NCI-H345 treated with DMSO at 0.1 percent for 48 hours (cell line): Measurements from ENCODE around the gene SPOCD1.
"Not testable (repeated sequence)": the region's sequence is repeated elsewhere in the genome, so short reads cannot be mapped to it uniquely, and the experiment has no call there.

ENCODE experiments used
- DNase-seq: peaks from one replicate; lab custom pipeline; 2025; ENCODE audit not compliant: unreplicated experiment; lab: John Stamatoyannopoulos, UW

The SPOCD1 gene

GRCh38 chr1:31830065-31830464 is 14.2 kb upstream of the SPOCD1 start:
- no peak for DNase-seq

- no peak for DNase-seq
Observed at GRCh38 chr1:31828926-31829690, 13.3 kb upstream of the SPOCD1 start.

- no peak for DNase-seq
Observed at GRCh38 chr1:31828341-31828740, 12.5 kb upstream of the SPOCD1 start.

GRCh38 chr1:31823780-31824179 is 8.0 kb upstream of the SPOCD1 start:
- DNase-seq = no peak

GRCh38 chr1:31822766-31823165 is 6.9 kb upstream of the SPOCD1 start:
- no peak for DNase-seq

GRCh38 chr1:31820196-31820595 is 4.4 kb upstream of the SPOCD1 start:
- not testable (repeated sequence) for DNase-seq

- DNase-seq = no peak
Observed at GRCh38 chr1:31818206-31818605, 2.4 kb upstream of the SPOCD1 start.

GRCh38 chr1:31816947-31817346 is 1.1 kb upstream of the SPOCD1 start:
- DNase-seq = not testable (repeated sequence)

- DNase-seq = not testable (repeated sequence)
Observed at GRCh38 chr1:31816501-31816900, 679 bp upstream of the SPOCD1 start.

- DNase-seq = no peak
Observed at GRCh38 chr1:31815307-31815645, 546 bp downstream of the SPOCD1 start.

GRCh38 chr1:31814631-31815306 is 1.1 kb downstream of the SPOCD1 start:
- no peak for DNase-seq

GRCh38 chr1:31814041-31814511 is 1.7 kb downstream of the SPOCD1 start:
- DNase-seq = no peak

- DNase-seq = no peak
Observed at GRCh38 chr1:31812158-31812829, 3.5 kb downstream of the SPOCD1 start.

GRCh38 chr1:31811605-31812004 is 4.2 kb downstream of the SPOCD1 start:
- peak; percentile 17 for DNase-seq

- DNase-seq = no peak
Observed at GRCh38 chr1:31809698-31810097, 6.1 kb downstream of the SPOCD1 start.

GRCh38 chr1:31807273-31808048 is 8.4 kb downstream of the SPOCD1 start:
- no peak for DNase-seq

GRCh38 chr1:31805318-31805717 is 10.5 kb downstream of the SPOCD1 start:
- DNase-seq = no peak

GRCh38 chr1:31804098-31804497 is 11.7 kb downstream of the SPOCD1 start:
- DNase-seq = no peak

- DNase-seq = no peak
Observed at GRCh38 chr1:31803610-31804009, 12.2 kb downstream of the SPOCD1 start.

- no peak for DNase-seq
Observed at GRCh38 chr1:31802190-31803150, 13.4 kb downstream of the SPOCD1 start.
